GM19238 (cell line): ENCODE measurements around the gene DMXL1.
A peak's percentile ranks its signal among the peaks of the same experiment; 100 is the strongest.
"Not testable (repeated sequence)": the region's sequence is repeated elsewhere in the genome, so short reads cannot be mapped to it uniquely, and the experiment has no call there.

Source experiments
- DNase-seq: peaks from one replicate; pipeline ENCODE4 v3.0.0; 2011; ENCODE audit warnings: low spot score; ENCODE audit not compliant: insufficient read length

DMXL1 gene

DNA sequence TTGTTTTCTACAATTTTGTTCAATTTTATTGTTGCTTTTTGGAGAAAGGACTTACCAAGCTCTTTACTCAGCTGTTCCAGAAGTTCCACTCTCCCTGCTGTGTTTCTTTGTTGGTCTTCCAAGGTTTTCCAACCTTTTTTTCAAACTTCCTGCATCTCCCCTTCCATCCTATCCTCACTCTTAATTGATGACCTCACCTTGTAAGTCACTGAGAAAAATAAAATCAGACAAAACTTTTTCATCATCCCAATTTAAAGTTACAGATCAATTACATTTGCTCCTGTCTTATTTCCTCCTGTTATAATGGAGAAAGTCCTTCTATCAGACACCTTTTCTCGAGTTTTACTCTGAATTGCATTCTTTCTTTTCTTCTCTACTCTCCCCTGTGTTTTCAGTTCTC lies 121.1 kb downstream of the DMXL1 start:
- no peak for DNase-seq

DNA sequence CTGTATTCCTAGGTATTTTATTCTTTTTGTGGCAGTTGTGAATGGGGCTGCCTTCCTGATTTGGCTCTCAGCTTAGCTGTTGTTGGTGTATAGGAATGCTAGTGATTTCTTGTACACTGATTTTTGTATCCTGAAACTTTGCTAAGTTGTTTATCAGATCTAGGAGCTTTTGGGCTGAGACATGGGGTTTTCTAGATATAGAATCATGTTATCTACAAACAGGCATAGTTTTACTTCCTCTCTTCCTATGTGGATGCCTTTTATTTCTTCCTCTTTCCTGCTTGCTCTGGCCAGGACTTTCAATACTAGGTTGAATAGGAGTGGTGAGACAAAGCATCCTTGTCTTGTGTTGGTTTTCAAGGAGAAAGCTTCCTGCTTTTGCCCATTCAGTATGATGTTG lies 129.9 kb downstream of the DMXL1 start:
- DNase-seq = no peak

DNA sequence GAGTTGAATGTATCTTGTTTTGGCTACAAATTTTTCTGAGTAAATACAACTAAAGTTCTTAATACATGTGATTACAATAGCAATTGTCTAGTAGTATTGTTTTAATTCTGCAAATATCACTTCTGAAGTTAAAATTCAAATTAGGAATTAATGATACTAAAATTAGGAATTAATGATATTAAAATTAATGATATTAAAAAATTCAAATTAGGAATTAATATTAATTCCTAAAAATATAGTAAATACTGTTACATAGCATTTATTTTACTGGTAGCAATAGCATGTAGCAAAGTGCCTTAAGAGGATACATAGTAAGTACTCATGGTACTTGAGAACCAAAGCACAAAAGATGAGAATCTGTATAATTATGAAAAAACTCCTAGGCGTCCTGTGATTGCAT lies 136.2 kb downstream of the DMXL1 start:
- DNase-seq = no peak

DNA sequence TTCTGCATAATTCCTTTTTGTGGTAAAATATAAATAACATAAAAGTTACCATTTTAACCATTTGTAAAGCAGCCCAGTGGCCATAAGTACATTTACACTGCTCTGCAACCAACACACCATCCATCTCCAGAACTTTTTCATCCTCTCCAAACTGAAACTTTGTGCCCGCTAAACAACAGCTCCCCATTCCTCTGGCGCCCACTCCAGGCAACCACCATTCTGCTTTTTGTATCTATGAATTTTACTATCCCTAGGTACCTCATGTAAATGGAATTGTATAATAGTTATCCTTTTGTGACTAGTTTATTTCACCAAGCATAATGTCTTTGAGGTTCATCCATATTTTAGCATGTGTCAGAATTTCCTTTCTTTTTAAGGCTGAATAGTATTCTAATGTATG lies 141.1 kb downstream of the DMXL1 start:
- DNase-seq = no peak

DNA sequence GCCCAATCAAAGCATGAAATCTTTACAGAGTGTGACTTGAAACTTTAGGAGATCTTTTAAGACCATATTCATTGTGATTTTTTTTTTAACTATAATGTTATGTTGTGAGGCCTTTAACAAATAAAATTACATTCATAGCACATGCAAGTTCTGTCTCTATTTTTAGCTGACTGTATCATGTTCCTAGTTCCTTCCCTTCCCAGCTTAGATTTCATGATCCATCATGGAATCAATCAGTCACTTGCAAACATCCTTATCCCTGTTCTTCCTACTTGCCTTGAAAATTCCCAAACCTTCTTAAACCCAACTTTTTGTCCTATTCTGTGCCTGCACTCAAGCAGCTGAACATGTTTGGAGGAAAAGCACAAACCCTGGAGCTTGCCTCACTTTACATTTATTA lies 141.8 kb downstream of the DMXL1 start:
- DNase-seq = no peak

DNA sequence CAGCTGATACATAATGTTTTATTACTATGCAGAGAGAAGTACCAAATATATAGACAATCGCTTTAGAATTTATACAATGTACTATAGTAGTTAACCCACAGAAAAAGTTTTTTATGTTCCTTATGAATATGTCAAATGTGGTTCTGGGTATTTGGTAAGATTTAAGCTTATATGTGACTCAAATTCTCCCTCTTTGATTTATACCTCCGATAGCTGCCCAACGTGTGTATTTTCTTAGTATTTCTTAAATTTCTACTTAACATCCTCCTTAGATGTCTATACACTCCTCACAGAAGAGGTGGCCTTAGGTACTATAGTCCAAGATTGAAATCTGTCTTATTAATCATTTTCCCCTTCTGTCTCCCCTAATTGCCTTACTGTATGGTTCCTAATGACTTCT lies 146.3 kb downstream of the DMXL1 start:
- no peak for DNase-seq

DNA sequence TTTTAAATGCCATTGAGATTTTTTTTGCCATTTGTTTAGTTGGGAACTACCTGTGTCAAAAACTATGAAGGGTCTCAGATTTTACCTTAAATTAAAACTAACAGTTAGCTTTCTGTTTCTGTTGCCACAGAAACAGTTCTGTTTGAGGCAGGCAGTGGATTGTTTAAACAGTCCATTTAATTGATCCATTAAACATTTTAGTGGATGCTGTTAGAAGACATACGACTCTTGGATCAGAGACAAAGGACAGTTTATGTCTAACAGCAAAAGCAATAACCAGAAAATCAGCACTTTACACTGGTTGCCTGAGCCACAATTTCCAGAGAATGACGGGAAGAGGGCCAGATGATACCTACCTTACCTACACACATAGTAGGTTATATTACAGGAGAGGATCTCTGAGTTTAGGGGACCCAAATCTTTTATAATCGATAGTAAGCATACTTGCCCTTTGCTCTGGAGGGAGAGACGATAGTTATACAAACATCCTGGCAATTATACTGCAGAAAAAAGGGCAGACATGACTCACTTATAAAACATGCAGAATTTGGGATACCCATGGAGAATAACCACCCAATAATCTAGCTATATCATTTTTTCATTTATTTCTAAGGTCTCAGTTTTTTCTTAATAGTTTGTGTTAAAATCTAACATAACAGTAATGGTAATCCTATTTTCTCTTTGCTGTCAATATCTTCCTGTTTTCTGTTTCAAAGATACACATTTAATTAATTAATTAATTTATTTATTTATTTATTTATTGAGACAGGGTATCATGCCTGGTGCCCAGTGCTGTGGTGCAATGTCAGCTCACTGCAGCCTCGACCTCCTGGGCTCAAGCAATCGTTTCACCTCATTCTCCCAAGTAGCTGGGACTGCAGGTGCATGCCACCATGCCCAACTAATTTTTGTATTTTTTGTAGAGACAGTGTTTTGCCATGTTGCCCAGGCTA lies 148.2 kb downstream of the DMXL1 start:
- no peak for DNase-seq

DNA sequence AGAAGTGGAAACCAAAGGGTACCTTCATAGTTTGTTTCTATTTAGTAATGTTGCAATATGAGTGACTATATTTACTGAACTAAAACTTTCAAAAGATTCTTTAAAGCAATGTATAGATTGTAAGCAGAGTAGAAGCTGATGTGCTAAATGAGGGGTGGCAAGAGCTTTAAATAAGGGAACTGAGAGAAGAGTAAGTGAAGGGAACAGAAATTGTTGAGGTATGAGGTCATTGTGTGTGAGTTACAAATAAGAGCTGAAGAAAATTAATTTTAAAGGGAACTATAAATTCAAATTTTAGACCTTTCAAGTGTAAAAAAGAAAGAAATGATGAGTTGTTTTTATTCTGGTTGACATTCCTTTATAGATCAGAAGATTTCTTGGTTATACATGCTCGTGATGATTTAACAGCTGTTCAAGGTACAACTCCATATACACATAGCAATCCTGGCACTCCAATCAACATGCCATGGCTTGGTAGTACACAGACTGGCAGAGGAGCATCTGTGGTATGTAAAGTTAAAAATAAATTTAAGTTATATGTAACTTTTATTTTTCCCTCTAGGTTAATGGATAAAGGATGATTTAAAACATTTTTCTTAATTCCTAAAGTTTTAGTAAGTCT lies 149.8 kb downstream of the DMXL1 start:
- DNase-seq = no peak

DNA sequence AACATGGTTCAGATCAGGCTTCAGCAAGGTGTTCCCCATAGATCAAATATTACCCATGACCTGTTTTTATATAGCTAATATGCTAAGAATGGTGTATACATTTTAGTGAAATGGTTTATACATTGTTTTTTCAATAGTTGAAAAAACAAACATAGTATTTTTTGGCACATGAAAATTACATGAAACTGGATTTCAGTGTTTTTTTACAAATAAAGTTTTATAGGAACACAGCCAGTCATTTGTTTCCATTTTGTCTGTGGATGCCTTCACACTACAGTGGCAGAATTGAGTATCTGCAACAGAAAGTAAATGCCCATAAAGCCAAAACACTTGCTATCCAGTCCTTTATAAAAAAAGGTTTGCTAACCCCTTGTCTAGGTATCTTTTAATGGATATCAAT lies 150.4 kb downstream of the DMXL1 start:
- no peak for DNase-seq

DNA sequence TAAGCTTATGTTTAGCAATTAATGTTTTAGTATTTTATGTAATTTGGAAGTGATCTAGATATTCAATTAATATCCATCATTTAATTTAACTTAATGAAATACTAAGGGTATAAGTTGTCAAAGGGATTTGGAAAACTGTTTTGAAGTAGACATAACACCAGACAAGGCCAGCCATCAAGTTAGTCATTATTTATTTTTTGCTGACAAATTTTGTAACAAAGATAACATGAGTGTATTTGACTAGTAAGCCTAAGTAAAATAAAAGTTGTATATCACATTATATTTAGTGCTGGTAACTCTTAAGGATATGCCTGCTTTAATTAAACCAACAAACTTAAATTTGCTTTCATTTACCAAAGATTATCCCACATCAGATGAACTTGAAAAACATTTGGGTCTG lies 159.1 kb downstream of the DMXL1 start:
- no peak for DNase-seq

DNA sequence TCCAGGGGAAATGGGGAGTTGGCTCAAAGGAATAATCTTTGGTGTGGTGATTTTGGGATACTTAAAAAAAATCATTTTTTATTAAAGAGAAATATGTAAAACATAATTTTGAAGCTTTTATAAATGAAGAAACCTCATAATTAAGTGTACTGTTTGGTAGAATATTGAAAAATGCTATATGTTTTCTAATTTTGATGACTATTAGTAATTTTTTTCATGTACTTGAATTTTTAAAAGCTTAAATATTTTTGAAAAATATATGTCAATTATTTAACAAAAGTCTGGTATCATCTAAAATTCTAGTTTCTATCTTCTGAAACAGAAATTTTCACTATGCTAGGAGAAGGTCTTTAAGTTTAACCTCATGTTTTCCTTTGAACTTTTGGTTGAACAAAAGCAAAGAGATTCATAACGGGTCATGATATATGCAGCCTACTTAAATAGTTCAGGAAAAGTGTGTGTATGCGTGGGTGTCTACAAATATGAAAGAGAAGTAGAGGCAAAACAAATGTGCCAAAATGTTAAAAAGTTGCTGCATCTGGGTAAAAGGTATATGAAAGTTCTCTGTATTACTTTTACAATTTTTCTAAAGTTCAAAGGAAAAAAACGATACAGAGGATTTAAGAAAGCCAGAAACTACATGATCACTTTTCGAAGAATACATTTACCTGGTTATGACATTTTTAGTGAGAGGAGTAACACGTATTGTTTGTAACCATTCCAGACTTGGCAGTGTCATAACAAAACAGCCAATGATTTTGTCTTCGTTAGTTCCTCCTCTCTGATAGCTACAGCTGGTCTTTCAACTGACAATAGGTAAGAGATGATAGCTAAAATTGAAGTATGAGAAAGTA lies 167.6 kb downstream of the DMXL1 start:
- DNase-seq = no peak

DNA sequence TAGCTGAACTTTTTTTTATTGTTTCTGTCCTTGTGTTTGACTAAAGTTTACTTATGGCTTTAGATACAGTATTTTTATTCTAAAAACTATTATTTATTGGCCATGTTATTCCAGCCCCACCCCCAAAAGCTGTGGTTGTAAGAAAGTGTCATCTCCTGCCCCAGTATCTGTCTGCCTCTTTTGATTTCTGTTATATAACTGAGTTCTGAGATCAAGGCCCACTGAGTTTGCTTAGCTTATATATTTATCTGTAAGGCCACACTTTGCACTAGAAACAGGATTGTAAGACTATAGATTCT lies 168.2 kb downstream of the DMXL1 start:
- no peak for DNase-seq

DNA sequence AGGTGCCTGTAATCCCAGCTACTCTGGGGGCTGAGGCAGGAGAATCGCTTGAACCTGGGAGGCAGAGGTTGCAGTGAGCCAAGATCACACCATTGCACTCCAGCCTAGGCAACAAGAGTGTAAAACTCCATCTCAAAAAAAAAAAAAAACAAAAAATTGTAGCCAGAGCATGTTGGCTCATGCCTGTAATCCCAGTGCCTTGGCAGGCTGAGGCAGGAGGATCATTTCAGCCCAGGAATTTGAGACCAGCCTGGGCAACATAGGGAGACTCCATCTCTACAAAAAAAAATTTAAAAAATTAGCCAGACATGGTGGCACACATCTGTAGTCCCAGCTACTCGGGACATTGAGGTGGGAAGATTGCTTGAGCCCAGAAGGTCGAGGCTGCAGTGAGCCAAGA lies 168.9 kb downstream of the DMXL1 start:
- not testable (repeated sequence) for DNase-seq

DNA sequence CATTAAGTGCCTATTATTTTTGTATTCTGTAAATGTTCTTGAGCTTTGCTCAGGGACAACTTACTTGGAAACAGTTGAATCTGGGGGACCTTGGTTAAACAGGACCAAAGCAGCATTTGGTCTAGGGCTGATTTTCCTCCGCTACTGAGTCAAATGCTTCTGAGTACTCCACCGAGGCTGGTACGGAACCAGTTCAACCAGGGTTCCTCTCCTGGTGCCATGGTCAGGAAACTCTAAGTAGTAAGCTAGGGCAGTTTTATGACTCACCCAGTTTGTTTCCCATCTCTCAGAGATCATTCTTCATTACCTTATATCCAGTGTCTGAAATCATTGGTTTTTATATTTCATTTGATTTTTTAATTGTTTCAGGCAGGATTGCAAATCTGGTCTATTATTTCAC lies 173.0 kb downstream of the DMXL1 start:
- DNase-seq = no peak

DNA sequence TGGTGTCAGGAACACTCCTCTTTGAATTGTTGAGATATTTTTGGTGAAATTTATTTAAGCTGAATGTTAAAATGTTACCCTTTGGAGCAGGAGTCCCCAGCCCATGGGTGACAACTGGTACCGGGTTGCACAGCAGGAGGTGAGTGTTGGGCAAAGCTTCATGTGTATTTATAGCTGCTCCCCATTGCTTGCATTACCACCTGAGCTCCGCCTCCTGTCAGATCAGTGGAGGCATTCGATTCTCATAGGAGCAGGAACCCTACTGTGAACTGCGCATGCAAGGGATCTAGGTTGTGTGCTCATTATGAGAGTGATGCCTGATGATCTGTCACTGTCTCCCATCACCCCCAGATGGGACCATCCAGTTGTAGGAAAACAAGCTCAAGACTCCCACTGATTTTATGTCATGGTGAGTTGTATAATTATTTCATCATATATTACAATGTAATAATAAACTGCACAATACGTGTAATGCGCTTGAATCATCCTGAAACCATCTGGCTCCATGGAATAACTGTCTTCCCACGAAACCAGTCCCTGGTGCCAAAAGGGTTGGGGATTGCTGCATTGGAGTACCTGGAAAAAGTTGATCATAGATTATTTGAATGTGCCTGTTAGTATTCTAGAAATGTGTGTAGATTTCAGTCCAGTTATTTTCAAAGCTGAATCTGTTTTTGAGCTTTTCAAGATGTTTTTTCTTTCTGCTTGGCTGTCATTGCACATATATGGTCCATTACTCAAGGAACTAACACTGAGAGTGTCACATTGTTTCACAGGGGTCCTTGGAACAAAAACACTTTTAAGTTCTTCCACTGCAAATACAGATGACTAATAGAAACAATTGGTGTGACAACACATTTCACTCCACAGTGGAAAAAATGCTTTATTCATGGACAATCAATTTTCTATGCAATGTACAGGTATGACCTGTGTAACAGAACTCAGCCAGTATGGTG lies 180.3 kb downstream of the DMXL1 start:
- DNase-seq = no peak

DNA sequence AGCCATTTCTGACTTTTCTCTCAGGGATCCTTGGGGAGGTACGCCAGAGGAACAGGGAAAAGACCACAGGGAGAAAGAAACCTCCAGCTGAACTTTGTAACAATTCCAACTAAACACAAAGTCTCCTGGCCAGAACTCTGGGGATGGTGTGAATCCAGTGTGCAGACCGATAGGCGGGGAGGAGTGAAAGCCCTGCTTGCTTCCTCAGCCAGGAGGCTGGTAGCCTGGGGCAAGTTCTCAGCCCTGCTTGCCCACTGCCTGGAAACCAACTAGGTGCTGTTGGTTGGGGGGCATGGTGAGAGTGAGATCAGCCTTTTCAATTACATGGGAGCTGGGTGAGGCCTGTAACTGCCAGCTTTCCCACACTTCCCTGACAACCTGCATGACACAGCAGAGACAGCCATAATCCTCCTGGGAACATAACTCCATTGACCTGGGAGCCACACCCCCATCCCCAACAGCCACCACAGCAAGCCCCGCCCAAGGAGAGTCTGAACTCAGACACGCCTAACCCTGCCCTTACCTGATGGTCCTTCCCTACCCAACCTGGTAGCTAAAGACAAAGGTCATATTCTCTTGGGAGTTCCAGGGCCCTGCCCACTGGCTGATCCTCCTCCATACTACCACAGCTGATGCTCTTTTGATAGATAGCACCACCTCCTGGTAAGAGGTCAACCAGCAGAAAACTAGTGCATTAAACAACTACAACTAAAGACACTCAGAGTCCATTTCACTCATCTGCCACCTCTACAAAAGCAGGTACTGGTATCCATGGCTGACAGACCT lies 184.9 kb downstream of the DMXL1 start:
- DNase-seq = no peak

DNA sequence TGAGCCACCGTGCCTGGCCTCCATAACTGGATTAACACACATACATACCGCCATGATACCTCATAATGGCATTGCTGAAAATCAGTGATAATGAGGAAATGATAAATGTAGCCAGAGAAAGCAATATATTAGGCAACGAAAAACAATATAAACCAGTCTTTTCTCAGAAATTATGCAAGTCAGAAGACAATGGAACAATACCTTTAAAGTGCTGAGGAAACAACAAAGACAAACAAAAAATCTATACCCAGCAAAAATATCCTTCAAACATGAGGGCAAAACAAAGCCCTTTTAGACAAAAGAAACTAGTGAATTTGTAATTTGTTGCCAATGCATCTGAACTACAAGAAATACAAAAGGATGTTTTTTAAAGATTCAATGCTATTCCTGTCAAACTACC lies 186.7 kb downstream of the DMXL1 start:
- DNase-seq = no peak

DNA sequence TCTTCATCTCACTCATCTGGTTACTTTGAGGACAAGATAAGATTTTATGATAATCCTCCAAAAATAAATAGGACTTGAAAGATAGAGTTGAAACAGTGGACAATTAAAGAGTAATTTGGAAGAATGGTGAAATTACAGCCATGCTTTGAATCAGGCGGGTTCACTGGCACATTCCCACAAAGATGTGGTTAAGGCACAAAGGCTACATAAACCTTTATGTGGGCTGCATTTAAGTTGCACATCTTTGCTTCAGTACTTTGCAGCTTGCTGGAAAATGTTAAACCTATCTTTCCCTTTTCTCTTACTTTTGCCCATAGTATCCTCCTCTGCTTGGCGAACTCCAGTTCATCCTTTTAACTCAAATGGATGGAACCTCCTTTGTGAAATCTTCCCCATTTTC lies 192.8 kb downstream of the DMXL1 start:
- no peak for DNase-seq

DNA sequence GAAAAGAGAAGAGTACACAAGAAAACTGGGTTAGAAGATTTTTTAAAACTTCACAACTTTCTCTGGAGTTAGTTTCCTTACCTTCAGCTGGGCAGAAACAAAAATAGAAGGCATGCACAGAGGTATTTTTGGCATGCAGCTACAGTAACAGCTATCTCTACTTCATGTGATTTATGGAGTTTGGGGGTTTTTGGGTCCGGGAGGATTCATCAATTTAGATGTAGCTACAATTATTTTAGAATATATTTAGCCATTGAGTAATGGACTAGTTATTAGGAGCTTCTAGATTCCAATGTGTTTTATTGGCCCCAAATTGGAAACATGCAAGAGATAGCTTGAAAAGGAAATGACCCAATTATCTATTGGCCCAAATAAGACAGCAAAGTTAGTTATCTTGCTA lies 193.3 kb downstream of the DMXL1 start:
- DNase-seq = no peak

DNA sequence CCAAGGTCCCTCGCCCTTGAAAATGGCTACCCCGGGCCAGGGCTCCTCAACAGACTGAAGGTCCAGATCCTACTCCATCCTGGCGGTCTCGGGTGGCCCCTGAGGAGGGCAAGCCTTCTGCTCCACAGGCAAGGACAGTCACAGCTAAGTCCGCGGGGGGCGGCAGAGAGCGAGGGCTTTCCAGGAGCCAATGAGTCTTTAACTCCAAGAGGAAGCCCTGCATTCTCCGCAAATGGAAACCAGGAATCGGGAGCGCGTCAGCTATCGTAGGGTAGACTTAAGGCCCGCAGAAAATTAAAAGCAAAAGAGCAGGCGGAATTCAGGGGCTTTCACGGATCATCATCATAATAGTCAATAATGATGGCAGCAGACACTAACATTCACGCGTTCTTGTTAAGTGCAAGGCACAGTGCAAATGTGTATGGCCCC lies 197.1 kb downstream of the DMXL1 start:
- peak; percentile 62 for DNase-seq
